Measurements from ENCODE around the gene ZNF804B.

Gene ZNF804B

DNA sequence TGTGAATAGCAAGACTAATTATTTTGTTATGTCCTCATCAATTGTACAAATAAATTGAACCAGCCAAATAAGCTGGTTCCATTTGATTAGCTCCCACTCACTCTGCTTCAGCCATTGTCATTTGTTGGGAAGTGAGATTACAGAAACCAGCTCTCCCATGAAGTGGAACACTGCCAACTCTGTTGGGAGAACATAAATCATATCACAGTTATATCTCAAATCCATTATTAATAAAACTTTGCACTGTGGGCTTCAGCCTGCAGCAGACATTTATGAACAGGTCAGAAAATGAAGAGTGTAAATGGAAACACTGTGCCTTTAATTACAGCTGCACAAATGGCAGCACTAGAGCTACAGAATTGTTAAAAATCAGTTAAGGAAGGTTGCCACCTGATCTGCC lies 82.7 kb downstream of the ZNF804B start:
- no peak for DNase-seq

DNA sequence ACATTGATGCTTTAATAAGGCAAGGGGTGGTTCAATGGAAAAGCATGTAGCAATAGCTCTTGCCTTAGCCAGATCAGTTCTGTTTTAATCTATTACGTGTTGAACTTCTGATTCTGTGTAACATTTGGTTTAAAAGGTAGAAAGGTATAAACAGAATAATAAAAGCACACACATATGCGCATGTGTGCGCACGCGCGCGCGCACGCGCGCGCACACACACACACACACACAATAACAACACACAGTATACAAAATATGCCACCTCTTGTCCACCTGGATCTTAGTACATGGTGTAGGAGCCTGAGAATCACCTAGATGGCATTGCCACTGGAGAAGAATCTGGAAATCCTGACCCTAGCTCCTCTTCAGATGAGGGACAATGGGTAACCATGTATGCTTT lies 85.6 kb downstream of the ZNF804B start:
- DNase-seq = no peak

DNA sequence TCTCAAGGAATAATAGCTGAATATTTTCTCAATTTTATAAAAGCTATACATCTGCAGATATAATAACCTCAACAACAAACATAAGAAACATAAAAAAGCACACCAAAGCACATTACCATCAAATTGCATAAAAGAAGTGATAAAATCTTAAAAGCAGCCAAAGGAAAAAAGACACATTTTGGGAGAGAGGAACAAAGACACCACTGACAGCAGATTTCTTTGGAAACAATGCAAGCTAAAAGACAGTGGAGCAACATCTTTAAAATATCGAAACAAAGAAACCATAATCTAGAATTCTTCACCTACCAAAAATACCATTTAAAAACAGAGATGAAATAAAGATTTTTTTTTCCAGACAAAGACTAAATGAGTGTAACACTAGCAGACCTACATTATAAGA lies 91.7 kb downstream of the ZNF804B start:
- DNase-seq = no peak

DNA sequence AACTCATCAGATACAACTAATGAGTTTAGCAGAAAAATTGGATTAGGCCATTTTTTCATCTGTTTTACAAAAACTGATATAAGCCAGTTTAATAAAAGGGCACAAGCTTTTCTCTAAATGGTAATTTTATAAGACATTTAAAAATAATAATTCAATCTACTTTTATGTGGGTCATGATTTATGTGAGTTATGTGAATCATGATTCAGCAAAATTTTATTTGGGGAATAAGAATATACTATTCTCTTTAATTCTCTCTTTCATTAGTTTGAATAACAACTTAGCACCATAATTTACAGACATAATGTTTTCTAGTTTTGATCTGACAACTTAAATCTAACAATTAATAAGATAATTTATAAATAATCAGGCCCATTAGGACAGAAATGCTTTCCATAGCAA lies 99.8 kb downstream of the ZNF804B start:
- DNase-seq = no peak

DNA sequence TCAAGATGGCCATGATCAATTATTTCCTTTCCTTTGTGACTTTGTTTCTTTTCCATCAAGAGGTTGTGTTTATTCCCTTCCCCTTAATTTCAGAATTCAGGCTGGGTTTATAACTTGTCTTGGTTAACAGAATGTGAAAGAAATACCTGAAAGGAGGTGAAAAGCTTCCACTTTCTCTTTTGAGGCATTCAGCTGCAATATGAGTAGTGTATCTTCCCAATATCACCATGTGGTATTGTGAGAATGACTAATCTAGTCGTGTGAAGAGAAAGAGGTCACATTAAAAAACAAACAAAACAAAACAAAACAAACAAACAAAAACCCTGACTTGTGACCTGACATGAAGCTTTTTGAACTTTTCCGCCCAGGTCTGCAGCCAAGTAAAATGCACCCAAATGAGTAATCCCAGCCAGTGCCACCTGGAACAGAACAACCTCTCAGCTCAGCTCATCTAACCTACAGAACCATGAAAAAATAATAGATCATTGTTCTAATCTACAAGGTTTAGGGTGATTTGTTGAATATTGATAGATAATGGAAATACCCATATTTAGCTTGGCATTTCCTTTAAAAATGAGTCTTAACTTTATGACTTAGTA lies 106.9 kb downstream of the ZNF804B start:
- DNase-seq = no peak

DNA sequence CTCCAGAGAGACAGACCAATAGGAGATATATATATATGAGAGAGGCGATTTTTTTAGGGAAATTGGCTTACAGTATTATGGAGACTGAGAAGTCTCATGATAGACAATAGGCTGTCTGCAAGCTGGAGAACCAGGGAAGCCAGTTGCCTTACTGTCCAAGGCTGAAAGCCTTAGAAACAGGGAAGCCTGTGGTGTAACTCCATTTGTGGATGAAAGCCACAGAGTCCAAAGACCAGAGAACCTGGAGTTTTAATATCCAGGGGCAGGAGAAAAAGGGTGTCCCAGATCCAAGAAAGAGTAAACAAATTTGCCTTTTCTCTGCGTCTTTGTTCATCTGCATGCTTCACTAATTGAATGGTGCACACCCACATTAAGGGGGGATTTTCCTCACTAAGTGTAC lies 107.7 kb downstream of the ZNF804B start:
- no peak for DNase-seq

DNA sequence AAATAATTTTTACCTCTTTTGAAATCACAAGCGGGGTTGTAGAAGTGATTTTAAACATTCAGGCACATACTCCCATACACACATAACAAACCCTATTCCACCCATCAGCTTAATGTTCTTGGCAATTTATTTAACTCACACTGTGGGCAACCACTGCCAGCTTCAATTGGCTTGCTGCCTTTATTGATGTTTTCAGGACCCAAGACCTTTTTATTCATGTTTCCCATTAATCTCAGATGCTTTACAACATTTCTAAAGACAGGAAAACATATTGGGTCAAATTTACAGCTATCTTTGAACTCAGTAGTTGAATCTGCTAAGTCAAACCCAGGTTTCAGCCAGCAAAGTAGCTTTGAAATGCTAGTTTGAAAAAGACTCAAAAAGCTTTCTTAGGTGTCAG lies 109.0 kb downstream of the ZNF804B start:
- no peak for DNase-seq

DNA sequence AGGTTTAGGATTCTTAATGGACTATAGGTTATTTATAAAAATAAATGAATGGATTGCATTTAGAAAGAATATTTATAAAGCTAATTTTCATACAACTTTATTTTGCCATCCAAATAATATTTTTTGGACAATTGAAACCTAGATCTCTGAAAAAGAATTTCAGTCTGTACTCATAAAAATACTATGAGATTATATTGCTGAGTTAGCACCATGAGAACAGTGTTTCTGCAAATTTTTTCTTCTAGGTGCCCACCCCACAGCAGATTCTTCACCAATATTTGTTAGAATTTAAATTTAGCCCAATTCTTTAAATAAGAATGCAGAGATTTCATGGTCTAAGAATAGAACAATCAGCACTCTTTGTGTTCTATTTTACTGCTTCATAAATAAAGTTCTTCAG lies 121.6 kb downstream of the ZNF804B start:
- DNase-seq = no peak

DNA sequence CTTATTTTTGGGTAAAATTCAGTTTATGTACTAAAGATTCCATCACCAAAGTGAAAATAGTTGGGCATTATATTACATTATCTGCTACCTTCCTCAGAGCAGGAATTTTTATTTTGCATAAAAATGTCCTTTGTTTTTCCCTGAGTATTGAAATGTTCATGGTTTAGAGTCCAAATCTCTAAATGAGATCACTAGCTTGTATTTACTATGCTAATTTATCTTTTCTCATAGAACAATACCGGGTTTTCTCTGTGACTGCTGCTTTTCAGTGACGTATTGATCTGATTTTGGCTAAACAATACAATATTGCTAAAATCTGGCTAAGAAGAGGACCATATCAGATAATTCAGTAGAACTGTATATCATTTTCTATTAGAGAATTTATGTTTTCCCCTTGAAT lies 125.6 kb downstream of the ZNF804B start:
- no peak for DNase-seq

DNA sequence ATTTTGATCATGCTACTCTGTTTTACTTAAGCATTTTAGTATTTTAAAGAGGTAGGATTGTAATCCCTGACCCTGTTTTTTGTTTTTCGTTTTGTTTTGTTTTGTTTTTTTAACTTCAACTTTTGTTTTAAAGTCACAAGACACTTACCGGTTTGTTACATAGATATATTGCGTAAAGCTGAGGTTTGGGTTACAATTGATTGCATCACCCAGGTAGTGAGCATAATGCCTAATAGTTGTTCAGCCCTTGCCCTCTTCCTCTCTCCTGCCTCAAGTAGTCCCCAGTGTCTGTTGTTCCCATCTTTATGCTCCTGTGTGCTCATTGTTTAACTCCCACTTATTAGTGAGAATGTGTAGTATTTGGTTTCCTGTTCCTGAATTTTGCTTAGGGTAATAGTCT lies 129.2 kb downstream of the ZNF804B start:
- DNase-seq = no peak

DNA sequence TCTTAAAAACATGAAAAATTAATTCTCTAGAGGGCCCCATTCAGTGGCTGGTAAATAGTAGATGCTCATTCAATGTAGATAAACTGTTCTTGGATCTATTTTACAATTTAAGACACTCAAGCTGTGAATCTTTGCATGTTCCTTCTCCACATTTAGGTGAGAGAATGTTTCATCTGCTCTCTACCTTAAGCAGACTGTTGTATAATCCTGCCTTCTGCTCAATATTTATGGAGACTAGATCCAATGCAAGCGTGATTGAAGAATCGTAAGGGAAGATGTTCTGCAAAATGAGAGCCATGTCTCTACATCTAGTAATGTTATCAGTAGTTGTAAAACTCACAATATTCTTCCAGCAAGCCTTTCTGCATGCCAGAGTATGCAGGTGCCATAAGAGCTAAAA lies 151.0 kb downstream of the ZNF804B start:
- DNase-seq = no peak

DNA sequence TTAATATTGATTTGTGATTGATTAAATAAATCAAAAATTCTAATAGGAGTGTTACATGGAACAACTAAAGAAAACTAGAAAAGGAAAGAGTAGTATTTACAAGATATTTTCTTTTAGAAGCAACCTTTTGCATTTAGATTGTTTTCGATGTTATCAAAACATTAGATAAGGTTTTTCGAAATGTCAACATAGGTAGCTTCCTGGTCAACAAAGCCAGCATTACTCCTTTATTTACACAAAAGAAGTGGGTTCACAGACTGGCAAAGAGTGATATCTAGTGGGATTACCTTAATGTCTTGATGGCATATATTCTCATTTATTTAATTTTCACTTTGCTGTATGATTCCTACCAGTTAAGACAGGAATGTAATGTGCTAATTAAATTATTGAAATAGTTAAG lies 153.4 kb downstream of the ZNF804B start:
- DNase-seq = no peak

DNA sequence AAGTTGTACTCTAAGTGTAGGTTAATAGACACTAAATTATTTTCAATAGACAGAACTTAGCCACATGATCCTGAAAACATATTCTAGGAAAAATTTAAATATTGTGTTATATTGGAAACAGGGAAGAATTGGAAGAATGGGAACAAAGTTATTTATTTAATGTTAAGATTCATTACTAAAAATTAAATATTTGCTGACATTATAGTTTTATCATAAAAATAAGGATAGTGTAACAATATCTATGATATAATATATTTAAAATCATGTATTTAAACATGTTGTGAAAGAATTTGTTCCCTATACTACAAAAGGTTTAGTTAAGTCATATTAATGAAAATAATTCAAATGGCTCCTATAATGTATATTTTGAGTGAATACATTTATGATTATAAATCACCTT lies 156.1 kb downstream of the ZNF804B start:
- no peak for DNase-seq

DNA sequence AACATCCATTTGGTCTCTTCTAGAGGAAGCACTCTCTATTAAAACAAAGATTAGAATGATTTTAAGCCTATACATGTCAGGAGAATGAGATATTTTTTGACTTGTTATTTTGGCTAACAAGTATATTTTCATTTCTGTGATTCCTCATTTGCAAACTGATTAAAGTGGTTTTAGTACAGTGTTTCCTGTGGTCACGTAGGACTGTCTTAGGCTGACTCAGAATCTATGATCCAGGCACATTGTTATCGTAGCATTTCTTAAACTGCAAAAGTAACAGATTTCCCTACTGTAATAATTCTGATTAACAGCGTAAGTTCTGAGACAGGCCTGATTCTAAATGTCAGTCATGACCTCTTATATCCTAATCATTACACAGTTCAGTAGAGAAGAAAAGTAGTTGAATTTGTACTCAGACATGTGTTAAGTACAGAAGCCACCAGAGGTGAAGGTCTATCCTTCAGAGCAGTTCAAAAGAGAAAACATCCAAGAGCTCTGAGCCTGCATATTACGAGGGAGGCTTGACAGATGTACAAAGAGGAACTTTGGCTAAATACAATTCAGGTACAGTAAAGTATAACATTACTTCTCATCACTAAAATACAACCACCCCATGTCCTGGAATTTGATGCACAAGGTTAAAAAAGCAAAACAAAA lies 160.1 kb downstream of the ZNF804B start:
- DNase-seq = no peak

DNA sequence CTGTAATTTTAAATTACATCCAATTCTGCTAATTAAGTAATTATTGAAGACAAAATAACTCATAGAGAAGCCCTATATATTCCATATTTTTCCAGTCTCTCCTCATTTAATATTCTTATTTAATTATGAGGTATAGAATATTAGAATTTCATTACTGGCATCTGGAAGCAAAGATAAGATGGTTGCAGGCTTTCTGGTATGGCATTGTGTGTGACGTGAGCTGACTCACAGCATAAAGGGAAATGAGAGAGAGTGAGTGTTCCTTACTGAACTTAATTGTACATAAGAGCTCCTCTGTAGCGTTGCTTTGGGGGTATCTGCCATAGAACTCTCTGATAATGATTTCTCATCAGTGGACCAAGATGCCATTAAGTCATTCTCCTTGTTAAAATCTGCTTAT lies 163.4 kb downstream of the ZNF804B start:
- DNase-seq = no peak

DNA sequence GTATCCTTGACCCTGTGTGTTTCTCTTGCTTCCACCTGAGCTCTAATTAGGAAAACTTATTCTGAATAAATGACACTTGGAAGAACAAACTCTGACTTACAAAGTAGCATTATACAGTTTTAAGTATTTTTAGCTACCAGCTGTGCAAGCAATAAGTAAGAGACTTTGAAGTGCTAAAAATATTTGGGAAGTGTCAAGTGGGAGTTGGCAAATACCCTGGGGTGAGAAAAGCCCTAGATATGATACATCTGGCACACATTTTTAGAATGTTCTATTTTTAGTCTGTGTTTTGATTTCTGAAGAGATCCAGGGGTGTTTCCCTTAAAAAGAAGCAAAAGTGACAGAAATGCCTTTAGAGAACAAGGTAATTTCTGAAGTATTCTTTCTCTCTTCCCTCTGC lies 168.8 kb downstream of the ZNF804B start:
- DNase-seq = no peak

DNA sequence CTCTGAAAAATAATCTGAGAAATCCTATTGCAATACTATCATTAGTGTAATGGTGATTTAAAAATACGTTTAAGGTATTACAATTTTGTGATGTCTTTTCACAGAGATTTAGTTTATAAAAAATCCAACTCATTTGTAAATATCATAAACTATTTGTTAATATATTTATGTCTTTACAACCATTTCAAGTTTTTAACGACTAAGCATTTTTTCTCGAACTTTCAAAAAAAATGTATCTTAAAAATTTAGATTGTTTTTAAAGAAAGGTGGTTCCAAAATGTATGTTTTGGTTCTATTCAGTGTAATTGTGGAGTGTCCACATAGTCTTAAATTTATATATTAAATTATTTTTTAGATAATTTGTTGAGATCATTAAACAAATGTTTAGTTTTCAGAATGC lies 170.2 kb downstream of the ZNF804B start:
- no peak for DNase-seq

DNA sequence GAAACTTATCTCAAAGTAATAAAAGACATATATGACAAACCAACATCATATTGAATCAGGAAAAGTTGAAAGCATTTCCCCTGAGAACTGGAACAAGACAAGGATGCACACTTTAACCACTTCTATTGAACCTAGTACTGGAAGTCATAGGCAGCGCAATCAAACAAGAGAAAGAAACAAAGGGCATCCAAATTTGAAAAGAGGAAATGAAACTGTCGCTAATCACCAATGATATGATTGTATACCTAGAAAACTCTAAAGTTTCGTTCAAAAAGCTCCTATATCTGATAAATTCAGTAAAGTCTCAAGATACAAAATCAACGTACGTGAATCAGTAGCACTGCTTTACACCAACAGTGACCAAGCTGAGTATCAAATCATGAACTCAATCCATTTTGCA lies 173.8 kb downstream of the ZNF804B start:
- no peak for DNase-seq

DNA sequence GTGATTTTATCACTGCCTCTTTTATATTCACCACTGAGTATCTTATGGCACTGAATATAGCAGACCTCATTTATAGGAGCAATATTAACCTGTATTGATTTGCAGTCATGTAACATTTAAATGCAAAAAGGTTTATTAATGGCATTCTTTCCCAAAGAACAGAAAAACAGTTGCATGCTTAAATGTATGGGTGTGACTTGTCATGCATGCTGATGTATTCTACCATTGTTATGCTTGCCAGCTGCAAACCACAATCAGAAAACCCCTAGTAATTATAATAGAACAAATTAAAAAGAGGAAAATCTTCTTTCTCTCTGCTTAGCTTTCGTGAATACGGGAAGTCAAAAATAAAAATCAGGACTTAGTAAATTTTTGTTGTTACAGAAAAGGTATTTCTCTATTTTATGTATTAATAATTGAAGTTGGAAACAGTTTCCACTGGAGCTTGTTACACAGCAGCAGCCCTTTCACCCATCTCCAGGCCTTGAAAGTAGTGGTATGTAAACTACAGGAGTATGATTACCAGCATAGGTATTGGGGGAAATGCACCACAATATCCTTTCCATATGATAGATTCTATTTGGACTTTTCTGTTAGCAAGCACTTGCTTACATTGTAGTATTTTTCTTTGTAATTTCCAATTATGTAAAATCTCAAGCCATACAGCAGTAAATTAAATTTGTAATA lies 183.5 kb downstream of the ZNF804B start:
- no peak for DNase-seq

DNA sequence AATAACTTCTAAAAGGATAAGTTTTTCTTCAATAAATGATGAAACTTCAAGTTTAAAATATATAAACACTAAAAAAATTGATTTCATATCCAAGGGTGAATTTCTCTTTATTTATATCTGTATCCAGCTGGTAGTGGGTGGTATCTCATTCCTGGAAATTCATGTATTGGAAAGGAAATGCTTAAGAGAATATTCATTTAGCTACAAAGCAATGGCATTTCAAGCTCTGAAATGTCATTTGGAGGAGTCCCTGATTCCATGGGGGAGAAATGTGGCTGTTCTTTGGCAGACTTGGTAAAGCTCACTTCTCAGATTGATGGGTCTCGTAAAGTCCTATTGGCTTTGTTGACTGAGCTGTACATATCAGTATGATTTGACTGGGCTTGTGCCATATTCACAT lies 192.3 kb downstream of the ZNF804B start:
- no peak for DNase-seq

DNA sequence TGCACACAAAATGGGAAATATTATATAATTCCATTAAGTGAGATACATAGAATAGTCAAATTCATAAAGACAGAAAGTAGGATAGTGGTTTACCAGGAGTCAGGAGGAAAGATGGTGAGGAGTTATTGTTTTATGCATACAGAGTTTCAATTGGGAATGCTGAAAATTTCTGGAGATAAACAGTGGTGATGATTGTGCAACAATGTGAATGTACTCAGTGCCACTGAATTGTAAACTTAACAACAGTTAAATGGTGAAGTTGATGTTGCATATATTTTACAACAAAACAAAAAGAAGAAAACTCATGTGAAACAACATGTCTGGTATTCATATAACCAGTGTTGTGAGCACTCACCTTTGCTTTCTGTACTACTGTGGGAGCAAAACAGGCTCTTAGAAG lies 204.9 kb downstream of the ZNF804B start:
- no peak for DNase-seq

DNA sequence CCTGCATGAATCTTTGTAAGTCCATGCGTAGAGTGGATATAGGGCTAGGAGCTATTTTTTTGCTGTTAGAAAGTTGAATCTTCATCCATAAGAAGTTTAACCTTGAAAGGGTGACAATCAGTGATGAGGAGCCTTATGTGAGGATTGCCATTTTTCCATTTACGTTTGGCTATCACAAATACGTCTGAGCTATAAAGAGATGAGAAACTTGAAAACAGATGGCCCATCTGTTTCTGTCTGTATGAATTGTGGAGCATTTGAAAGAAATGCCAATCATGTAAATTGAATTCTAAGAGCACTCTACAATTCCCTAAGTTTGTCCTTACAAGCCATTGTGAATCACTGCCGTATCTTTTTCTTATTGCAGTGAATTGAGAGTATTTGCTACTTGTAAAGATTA lies 205.9 kb downstream of the ZNF804B start:
- no peak for DNase-seq

DNA sequence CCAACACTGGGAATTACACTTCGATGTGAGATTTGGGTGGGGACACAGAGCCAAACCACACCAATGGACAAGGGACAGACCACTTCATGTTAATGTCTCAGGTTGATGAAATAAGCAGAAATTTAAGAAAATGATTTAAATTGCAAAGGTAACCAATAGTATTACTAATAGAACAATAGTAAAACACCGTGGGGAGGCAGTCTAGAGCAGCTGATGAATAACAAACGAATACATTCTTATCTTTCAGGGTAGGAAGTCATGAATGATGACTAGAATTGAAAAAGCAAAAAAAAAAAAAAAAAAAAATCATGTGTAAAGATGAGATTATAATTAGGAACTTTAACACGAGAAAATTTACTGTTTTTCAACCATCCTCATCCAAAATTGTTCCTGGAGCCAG lies 207.9 kb downstream of the ZNF804B start:
- DNase-seq = no peak

DNA sequence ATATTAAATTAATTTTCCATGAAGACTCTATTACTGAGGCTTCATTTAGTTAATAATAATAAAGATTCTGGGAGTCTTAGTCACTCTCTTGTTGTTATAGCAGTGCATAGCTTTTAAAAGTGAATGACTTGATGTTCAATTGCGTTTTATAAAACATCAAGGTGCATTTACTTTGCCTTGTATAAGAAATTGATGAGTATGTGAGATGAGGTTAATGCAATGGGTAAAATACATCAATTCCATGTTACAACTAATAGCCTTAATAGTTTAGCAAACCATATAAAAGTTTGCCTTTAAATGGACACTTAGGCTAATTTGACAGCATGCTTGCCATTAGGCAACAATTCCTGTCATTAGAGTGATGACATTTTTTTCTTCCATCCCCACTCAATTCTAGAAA lies 209.7 kb downstream of the ZNF804B start:
- DNase-seq = no peak

DNA sequence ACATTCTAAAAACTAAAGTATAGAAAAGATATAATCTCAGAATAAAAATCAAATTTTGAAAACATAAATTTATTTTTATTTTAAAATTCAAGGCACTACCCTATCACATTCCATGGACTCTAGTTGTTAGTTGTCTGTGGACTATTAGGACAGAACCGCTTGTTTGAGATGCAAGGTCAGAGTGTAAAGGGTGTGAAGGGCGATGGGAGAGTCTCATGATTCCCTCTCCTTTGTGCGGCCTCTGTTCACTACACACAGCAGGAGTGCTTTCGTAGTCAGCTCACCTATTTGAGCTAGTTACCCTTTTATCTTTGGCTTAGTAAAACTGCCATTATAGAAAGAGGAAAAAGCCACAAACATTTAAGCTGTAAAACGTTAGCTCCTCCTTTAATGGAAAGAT lies 225.8 kb downstream of the ZNF804B start:
- DNase-seq = no peak

Data from NCI-H774 (cell line).